Lower leg skin (tissue), 4 donors: ENCODE data around the gene NEDD8. TPM values are rescaled to one million over a fixed set of nuclear protein-coding genes. Genes with fewer than 3 reads are reported as not detected.
A peak's percentile ranks its signal among the peaks of the same experiment; 100 is the strongest.
"Not testable (repeated sequence)": the region's sequence is repeated elsewhere in the genome, so short reads cannot be mapped to it uniquely, and the experiment has no call there.

Source experiments
- DNase-seq, 2 donors: peaks; one replicate each; pipeline ENCODE4 v3.0.0-alpha.2; 2019; ENCODE audit warnings: low spot score in 2 of 2
- H3K4me3 ChIP-seq: fragments of 200-600 bp; sonication (generic); 2 replicates; pipeline ENCODE4 v1.5.1; 2017; ENCODE audit warnings: mild to moderate bottlenecking, low read depth; ENCODE audit not compliant: poor library complexity, severe bottlenecking
- POLR2A ChIP-seq, 2 donors: fragments of 450-650 bp; IDR thresholded peaks; one replicate each; pipeline ENCODE4 v1.6.1; 2016 to 2017; ENCODE audit warnings: antibody characterized with exemption in 2 of 2, mild to moderate bottlenecking in 1 of 2, moderate library complexity in 1 of 2
- WGBS, 2 donors: methylation state at CpG; one replicate each; pipeline ENCODE4 v1.1.5; 2018; 5-methylcytosine and 5-hydroxymethylcytosine counted together
- intact Hi-C: fragments of 100-400 bp; cut with DNase I; formaldehyde crosslinking; loops from one replicate; pipeline ENCODE4 v1.15.0; 2023; ENCODE audit warnings: low total_unique reads
- total RNA-seq, 4 donors: library from RNA; depleted of rRNA; stranded (reverse); fragments of >200 nt; gene quantifications; one replicate each; pipeline ENCODE4 v1.1.0, GENCODE V29; 2016
- TF ChIP-seq, protein P1 (sequence below), 3 donors: fragments of 450-650 bp; IDR thresholded peaks; one replicate each; pipeline ENCODE4 v1.5.1; 2016; ENCODE audit warnings: antibody characterized with exemption in 3 of 3, mild to moderate bottlenecking in 3 of 3, moderate library complexity in 2 of 3

The NEDD8 gene
- total RNA-seq, 4 donors from 2014 or later = 68.0 to 153 (median 107) TPM

DNA sequence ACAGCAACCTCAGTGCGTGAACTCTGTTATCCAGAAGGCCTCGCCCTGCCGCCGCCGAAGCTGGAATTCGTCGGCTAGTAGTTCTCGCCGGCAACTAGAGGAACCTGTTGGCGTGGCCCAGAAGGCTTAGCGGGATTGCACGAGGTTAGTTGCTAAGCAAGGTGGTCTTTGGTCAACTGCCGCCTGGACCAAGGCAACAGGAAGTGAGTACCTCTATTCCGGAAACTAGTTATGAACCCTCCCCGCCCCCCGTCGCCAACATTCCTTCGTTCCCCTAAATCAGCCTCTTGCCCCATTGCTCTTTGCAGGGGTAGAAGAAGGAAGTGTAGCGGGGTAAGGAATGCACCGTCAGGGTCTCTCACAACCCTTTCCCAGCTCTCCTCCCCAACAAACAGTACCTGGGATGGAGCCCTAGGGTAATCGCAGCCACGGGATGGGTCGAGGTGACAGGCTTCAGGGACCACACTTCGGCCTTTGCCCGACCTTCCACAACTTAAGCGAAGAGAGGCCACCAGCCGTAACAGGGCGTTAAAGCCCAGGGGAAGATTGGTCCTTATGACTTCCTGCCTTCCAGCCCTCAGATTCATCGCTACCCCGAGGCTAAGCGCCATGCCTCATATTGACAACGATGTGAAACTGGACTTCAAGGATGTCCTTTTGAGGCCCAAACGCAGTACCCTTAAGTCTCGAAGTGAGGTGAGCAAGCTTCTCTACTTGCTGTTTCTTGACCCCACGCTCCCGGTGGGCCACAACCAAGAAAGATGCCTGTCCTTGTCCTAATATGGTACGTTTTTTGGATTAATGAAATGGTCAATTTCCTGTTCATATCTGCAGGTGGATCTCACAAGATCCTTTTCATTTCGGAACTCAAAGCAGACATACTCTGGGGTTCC lies 724 bp upstream of the NEDD8 start, which contains the start of gene GMPR2:
Gene GMPR2 (plus strand): TSS at position 285 of the 893 bp plus-strand sequence. CDS start 325 bp downstream, at position 610.
- WGBS, 2 donors = 4% methylated on average over 38 of the region's 38 CpGs
- TF ChIP-seq POLR2A (IDR thresholded peaks at IDR 0.05) = no peak
- TF ChIP-seq, protein P1, sequence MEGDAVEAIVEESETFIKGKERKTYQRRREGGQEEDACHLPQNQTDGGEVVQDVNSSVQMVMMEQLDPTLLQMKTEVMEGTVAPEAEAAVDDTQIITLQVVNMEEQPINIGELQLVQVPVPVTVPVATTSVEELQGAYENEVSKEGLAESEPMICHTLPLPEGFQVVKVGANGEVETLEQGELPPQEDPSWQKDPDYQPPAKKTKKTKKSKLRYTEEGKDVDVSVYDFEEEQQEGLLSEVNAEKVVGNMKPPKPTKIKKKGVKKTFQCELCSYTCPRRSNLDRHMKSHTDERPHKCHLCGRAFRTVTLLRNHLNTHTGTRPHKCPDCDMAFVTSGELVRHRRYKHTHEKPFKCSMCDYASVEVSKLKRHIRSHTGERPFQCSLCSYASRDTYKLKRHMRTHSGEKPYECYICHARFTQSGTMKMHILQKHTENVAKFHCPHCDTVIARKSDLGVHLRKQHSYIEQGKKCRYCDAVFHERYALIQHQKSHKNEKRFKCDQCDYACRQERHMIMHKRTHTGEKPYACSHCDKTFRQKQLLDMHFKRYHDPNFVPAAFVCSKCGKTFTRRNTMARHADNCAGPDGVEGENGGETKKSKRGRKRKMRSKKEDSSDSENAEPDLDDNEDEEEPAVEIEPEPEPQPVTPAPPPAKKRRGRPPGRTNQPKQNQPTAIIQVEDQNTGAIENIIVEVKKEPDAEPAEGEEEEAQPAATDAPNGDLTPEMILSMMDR (IDR thresholded peaks at IDR 0.05) = no peak
- no peak for DNase-seq
- H3K4me3 ChIP-seq = peak within 1 kb of the TSS; percentile 81
- intact Hi-C loops = no loop called here

DNA sequence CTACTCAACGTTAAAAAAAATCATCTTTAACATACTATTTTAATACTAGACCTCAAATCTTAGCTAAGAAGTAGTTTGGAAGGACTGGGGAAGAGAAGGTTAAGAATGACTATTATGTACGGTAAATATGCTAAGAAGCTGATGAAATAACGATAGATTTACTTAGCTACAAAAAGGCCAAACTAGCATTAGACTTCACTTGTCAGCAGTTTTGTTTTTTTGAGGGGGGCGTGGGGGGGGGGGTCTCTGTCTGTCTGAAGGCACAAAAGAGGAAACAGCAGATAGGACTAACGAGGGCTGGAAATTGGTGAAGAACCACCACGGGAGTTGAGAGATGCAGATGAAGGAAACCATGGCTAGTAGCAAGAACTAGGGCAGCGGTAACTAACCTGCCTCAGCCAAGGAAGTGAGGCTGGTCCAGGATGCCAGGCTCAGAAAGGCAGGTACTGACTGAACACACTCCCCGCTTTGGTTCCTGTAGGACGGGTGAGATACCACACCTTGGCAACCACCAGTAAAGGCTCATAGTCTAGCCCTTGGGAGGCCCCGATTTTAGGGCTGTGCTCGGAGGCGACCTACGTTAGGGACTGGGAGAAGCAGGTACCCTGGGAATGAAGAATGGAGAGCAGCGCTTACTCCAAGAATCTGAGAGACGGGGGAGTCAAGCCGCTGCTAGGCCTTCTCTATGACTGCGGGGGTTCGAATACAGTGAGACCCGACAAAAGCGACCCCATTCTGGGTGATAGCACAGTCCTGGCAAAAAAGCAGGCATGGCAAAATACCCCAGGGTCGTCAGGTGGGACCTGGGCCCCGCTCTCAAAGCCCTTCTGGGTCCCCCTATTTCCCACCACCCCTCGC lies 675 bp downstream of the NEDD8 start:
- DNase-seq = peak in 1 of 2 donors; percentile 84
- WGBS, 2 donors = 8 to 10% methylated on average over 23 of the region's 23 CpGs
- H3K4me3 ChIP-seq = peak overlapping the region; percentile 81
- intact Hi-C loops = no loop called here
- TF ChIP-seq POLR2A (IDR thresholded peaks at IDR 0.05) = no peak
- TF ChIP-seq, protein P1 (IDR thresholded peaks at IDR 0.05) = no peak

DNA sequence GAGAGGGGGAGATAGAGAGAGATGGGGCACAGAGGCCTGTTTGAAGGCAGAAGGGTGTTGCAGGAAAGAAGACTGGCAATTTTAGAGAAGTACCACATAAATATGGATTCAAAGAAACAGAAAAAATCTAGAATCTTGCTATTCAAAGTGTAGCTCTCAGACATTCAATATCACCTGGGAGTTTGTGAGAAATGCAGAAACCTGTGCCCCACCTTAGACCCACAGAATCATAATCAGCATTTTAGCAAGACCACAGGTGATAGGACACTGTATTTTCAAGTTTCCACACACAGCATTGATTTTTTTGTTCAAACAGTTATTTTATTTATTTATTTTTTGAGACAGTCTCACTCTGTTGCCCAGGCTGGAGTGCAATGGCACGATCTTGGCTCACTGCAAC lies 3.3 kb downstream of the NEDD8 start:
- WGBS, 2 donors = 0 to 100% methylated on average over 1 of the region's 1 CpG
- intact Hi-C loops = no loop called here
- TF ChIP-seq POLR2A (IDR thresholded peaks at IDR 0.05) = no peak

DNA sequence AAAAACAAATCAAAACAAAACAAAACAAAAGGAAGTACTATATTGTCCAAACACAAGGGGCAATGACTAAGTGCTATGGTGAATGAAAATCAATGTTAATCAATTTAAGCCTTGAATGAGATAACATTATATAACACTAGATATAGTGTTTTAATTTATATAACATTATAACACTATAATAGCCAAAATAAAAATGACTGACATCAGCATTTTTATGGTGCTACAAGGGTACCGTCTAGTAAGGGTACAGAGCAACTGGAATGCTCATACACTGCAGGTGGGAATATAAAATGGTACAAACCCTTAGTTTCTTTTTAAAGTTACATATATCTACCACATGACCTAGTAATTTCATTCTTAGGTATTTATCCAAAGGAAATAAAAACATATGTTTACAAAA lies 5.7 kb downstream of the NEDD8 start:
- DNase-seq = no peak
- no peak overlapping the region for H3K4me3 ChIP-seq
- WGBS, 2 donors = 67 to 72% methylated on average over 1 of the region's 1 CpG
- intact Hi-C loops = no loop called here
- TF ChIP-seq POLR2A (IDR thresholded peaks at IDR 0.05) = no peak
- TF ChIP-seq, protein P1 (IDR thresholded peaks at IDR 0.05) = no peak

More for the DNA sequence above, 3.3 kb downstream of the NEDD8 start:
- H3K4me3 ChIP-seq = no peak overlapping the region
- DNase-seq = no peak

DNA sequence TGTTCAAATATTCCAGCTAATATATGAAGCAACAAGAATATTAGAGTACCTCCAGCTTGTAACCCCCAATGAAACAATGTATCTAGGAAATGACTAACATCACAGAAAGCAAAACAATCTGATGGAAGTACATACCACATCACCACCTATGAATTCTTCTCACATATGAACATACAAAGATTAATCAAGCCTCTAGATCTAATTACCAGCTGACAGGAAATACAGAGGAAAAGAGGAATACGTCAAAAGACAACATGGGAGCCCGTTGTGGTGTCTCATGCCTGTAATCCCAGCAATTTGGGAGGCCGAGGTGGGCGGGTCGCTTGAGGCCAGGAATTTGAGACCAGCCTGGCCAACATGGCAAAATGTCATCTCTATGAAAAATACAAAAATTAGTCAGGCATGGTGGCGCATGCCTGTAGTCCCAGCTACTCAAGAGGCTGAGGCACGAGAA lies 7.5 kb downstream of the NEDD8 start:
- intact Hi-C loops = no loop called here
- no peak overlapping the region for H3K4me3 ChIP-seq
- 76 to 84% methylated on average over 7 of the region's 7 CpGs for WGBS, 2 donors
- TF ChIP-seq POLR2A (IDR thresholded peaks at IDR 0.05) = no peak
- TF ChIP-seq, protein P1 (IDR thresholded peaks at IDR 0.05) = no peak
- peak in 1 of 2 donors; percentile 63 for DNase-seq

DNA sequence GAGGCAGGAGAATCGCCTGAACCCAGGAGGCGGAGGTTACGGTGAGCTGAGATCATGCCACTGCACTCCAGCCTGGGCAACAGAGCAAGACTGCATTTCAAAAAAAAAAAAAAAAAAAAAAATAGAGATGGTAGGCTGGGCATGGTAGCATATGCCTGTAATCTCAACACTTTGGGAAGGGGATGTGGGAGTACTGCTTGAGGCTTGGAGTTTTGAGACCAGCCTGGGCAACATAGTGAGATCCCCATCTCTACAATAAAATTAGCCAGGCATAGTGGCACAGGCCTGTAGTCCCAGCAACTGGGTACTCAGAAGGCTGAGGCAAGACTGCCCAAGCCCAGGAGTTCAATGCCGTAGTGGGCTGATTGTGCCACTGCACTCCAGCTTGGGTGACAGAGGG lies 9.2 kb downstream of the NEDD8 start:
- intact Hi-C loops, H3K4me3 ChIP-seq: not testable (repeated sequence)
- DNase-seq = peak in 1 of 2 donors; percentile 14
- WGBS, 2 donors = 94 to 98% methylated on average over 4 of the region's 4 CpGs
